Measurements from ENCODE around the gene ZNF827.

The ZNF827 gene

GRCh38 chr4:145762719-145763118, 175.9 kb downstream of the ZNF827 start:
- TF ChIP-seq CTCF (IDR thresholded peaks at IDR 0.05), result no peak

DNA sequence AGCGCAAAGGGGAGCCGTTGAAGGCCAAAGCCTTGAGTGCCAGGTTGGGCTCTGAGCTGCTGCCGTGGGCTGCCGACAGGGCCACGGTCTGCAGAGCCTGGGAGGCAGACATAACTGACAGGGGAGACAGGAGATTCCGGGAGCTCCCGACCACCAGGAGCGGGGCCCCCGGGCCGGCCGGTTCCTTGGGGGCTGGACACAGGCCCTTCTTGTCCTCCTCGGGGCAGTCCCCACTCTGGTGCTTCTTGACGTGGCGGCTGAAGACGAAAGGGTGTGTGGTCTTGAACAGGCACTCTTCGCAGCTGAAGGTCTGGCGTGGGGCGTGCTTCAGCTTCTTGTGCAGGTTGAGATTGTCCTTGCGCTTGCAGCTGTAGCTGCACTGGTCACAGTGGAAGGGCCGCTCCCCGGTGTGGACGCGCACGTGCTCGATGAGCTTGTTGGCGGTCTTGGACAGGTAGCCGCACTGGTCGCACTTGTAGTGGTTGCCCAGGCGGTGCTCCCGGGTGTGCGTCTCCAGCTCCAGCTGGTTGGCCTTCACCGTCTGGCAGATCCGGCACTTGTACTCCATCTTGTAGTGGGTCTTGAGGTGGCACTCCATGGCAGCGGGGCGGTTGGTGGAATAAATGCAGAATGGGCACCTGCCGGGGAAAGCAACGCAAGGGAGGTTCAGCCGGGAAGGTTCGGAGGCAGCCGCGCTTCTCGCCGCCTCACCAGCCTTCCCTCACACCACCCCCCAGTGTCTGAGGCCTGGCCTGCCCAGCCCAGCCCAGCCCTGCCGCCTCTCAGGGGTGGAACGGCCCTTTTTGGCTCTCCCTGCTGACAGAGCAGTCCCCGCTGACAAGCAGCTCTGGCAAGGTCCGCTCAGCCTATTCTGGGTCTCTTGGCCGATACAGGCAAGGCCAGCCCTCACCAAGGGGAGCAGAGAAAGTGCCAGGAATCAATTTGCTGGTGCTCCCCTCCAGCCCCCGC, 177.4 kb downstream of the ZNF827 start:
- no peak for TF ChIP-seq CTCF (IDR thresholded peaks at IDR 0.05)

DNA sequence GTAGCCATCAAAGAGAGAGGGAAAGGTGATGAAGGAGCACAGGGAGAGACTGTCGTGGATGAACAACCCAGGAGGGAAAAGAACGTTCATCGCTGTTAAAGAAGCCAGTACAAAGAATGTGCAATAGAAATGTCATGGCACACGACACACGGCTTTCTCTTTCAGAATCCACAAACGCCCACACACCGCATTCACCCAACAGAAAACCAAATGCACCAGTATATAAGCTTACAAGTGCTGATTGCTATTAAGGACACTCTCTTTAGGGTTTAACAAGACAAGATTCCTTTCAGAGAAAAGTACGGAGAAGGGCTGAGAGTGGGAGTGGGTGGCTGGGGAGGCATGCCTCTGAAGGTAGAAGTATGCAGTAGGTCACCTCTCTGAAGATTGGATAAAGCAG, 178.4 kb downstream of the ZNF827 start:
- no peak for TF ChIP-seq CTCF (IDR thresholded peaks at IDR 0.05)

DNA sequence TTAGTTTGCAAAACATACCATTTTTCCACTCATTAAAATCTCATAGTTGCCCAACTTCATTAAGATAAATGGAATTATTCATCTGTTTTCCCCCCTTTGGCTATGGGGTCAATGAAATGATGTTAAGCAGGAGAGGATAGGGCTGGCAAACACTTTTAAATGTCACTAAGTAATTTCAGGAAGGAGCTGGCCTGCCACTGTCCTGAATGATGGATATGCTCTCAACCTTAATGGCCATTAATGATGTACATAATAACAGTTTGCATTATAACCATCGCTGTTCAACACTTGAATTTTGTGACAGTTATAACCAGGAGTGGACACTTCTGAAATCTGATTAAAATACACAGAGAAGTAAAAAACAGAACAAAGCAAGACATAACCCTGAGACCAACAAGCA, 181.4 kb downstream of the ZNF827 start:
- no peak for TF ChIP-seq CTCF (IDR thresholded peaks at IDR 0.05)

- TF ChIP-seq CTCF (IDR thresholded peaks at IDR 0.05), result no peak
These were observed 182.4 kb downstream of the ZNF827 start for GRCh38 chr4:145756244-145756643.

DNA sequence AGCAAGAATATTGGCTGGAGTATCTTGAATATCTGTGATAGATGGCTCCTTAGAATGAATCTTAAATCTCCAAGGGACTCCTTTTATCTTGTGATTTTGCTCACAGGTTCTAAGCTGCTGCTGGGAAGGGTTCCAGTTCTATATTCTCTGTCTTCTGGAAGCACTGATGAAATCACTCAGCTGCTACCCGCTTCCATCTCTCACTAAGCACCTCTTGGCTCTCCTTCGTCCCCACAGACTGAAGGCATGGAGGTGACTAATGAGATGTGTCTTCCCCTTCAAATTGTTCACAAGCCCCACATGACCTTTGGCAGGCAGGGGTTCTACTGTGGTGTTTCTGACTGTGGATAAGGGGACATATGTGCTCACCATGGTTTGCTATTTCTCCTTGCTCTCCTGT, 182.8 kb downstream of the ZNF827 start:
- TF ChIP-seq CTCF (IDR thresholded peaks at IDR 0.05), result no peak

DNA sequence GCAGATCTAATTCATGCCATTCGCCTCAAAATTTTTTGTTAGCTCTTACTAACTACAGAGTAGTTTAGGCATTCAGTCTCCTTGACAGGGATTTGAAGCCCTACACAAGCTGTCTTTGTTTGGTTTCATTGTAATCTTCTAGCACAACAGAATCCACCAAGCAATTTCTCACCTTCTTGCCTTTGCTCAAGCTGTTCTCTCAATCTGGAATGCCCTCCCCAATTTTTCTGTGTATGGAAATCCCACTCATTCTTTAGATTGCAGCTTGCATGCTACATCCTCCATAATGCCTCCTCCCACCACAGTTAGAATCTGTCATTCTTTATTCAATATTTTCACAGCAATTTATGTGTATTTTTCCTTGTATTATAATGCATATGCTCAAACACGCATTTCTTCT, 195.0 kb downstream of the ZNF827 start:
- TF ChIP-seq CTCF (IDR thresholded peaks at IDR 0.05), result no peak
